MM.1S (cell line): ENCODE measurements around the gene MLPH.

Experiments
- DNase-seq: peaks from one replicate; pipeline ENCODE4 v3.0.0-alpha.2; 2015
- H2AFZ ChIP-seq: fragments of 300-600 bp; sonication (generic); 2 replicates; pipeline ENCODE4 v1.6.0; 2016; ENCODE audit warnings: antibody characterized with exemption, low read length
- H3F3A ChIP-seq: fragments of 300-600 bp; sonication (generic); 2 replicates; pipeline ENCODE4 v1.6.1; 2016; ENCODE audit warnings: mild to moderate bottlenecking, antibody characterized with exemption, low read length, moderate library complexity, mixed read lengths; ENCODE audit not compliant: insufficient read depth
- H3K27ac ChIP-seq: fragments of 300-600 bp; sonication (generic); 2 replicates; pipeline ENCODE4 v1.5.1; 2016; ENCODE audit warnings: mild to moderate bottlenecking, low read length
- H3K27me3 ChIP-seq: fragments of 300-600 bp; sonication (generic); replicated peaks from 2 replicates; pipeline ENCODE4 v1.6.0; 2016; ENCODE audit warnings: low read length; ENCODE audit not compliant: insufficient read depth
- H3K36me3 ChIP-seq: fragments of 300-600 bp; sonication (generic); replicated peaks from 2 replicates; pipeline ENCODE4 v1.6.1; 2016; ENCODE audit warnings: mild to moderate bottlenecking, low read length, mixed read lengths; ENCODE audit not compliant: insufficient read depth
- H3K4me1 ChIP-seq: fragments of 300-600 bp; sonication (generic); 2 replicates; pipeline ENCODE4 v1.6.1; 2016; ENCODE audit warnings: low read length, mixed read lengths
- H3K4me2 ChIP-seq: fragments of 300-600 bp; sonication (generic); 2 replicates; pipeline ENCODE4 v1.6.0; 2016; ENCODE audit warnings: low read depth, low read length
- H3K4me3 ChIP-seq: fragments of 300-600 bp; sonication (generic); 2 replicates; pipeline ENCODE4 v1.5.1; 2016; ENCODE audit warnings: low read length, mixed read lengths
- H3K79me2 ChIP-seq: fragments of 300-600 bp; sonication (generic); 2 replicates; pipeline ENCODE4 v1.6.1; 2016; ENCODE audit warnings: mixed run types, low read length, mixed read lengths
- H3K9ac ChIP-seq: fragments of 300-600 bp; sonication (generic); 2 replicates; pipeline ENCODE4 v1.6.1; 2016; ENCODE audit warnings: low read length, mixed read lengths
- H3K9me2 ChIP-seq: fragments of 300-600 bp; sonication (generic); replicated peaks from 2 replicates; pipeline ENCODE4 v1.6.1; 2016; ENCODE audit warnings: mild to moderate bottlenecking, low read length, mixed read lengths; ENCODE audit not compliant: insufficient read depth
- H3K9me3 ChIP-seq: fragments of 300-600 bp; sonication (generic); replicated peaks from 2 replicates; pipeline ENCODE4 v1.6.1; 2016; ENCODE audit warnings: mild to moderate bottlenecking, low read length, mixed read lengths; ENCODE audit not compliant: insufficient read depth
- H4K20me1 ChIP-seq: fragments of 300-600 bp; sonication (generic); 2 replicates; pipeline ENCODE4 v1.6.1; 2016; ENCODE audit warnings: mild to moderate bottlenecking, low read length, moderate library complexity, mixed read lengths; ENCODE audit not compliant: insufficient read depth
- CTCF ChIP-seq: fragments of 300-600 bp; sonication (generic); IDR thresholded peaks from 2 replicates; pipeline ENCODE4 v1.5.1; 2016; ENCODE audit warnings: antibody characterized with exemption, low read length, mixed read lengths
- EZH2 ChIP-seq: fragments of 300-600 bp; sonication (generic); optimal IDR thresholded peaks from 2 replicates; pipeline ENCODE3; 2017; ENCODE audit warnings: low read depth, mild to moderate bottlenecking, antibody characterized with exemption, low read length, mixed read lengths
- EZH2phosphoT487 ChIP-seq: fragments of 300-600 bp; sonication (generic); IDR thresholded peaks from 2 replicates; pipeline ENCODE4 v1.6.1; 2018; ENCODE audit warnings: antibody characterized with exemption, low read length

The MLPH gene

GRCh38 chr2:237474442-237474911 is 12.6 kb upstream of the MLPH start:
- peak overlapping the region; percentile 92 for H2AFZ ChIP-seq
- peak overlapping the region; percentile 83; the same call in 1 of the 2 replicates for H3K9ac ChIP-seq
- no peak for DNase-seq
- peak overlapping the region; percentile 82 for H3K4me2 ChIP-seq
- H3K36me3 ChIP-seq: no peaks in the 10 kb centered on the region
- no peaks in the 10 kb centered on the region for H3K9me2 ChIP-seq
- H3K9me3 ChIP-seq: no peaks in the 10 kb centered on the region
- no peaks in the 10 kb centered on the region for H4K20me1 ChIP-seq
- no peaks in the 10 kb centered on the region for H3F3A ChIP-seq
- TF ChIP-seq EZH2 (no peak), EZH2phosphoT487 (no peak), CTCF (no peak)
- no peak overlapping the region for H3K27ac ChIP-seq
- no peaks in the 10 kb centered on the region; the same call in 1 of the 2 replicates for H3K4me1 ChIP-seq
- H3K27me3 ChIP-seq: no peaks in the 10 kb centered on the region; the same call in 1 of the 2 replicates
- H3K4me3 ChIP-seq: peak overlapping the region; percentile 79
- H3K79me2 ChIP-seq: no peaks in the 10 kb centered on the region

GRCh38 chr2:237474931-237475703 is 11.9 kb upstream of the MLPH start:
- Histone ChIP-seq H2AFZ (peak overlapping the region; percentile 92), H4K20me1 (no peaks in the 10 kb centered on the region), H3K27ac (no peak overlapping the region), H3K4me1 (no peaks in the 10 kb centered on the region; the same call in 1 of the 2 replicates), H3F3A (no peaks in the 10 kb centered on the region), H3K4me3 (peak overlapping the region; percentile 79), H3K27me3 (no peaks in the 10 kb centered on the region; the same call in 1 of the 2 replicates), H3K79me2 (no peaks in the 10 kb centered on the region), H3K36me3 (no peaks in the 10 kb centered on the region), H3K9me3 (no peaks in the 10 kb centered on the region), H3K4me2 (peak overlapping the region; percentile 95), H3K9me2 (no peaks in the 10 kb centered on the region), H3K9ac (peak overlapping the region; percentile 83)
- TF ChIP-seq CTCF (peak; percentile 69), EZH2phosphoT487 (no peak)
- DNase-seq: peak; percentile 77

GRCh38 chr2:237475704-237476141 is 11.3 kb upstream of the MLPH start:
- Histone ChIP-seq H3K36me3 (no peaks in the 10 kb centered on the region), H3K27me3 (no peaks in the 10 kb centered on the region; the same call in 1 of the 2 replicates), H3K4me2 (peak overlapping the region; percentile 95), H4K20me1 (no peaks in the 10 kb centered on the region), H3K4me3 (peak overlapping the region; percentile 79), H3F3A (no peaks in the 10 kb centered on the region), H3K27ac (no peak overlapping the region), H3K4me1 (no peaks in the 10 kb centered on the region; the same call in 1 of the 2 replicates), H3K9me3 (no peaks in the 10 kb centered on the region), H2AFZ (peak overlapping the region; percentile 86), H3K9me2 (no peaks in the 10 kb centered on the region), H3K9ac (peak overlapping the region; percentile 83; the same call in 1 of the 2 replicates), H3K79me2 (no peaks in the 10 kb centered on the region)
- TF ChIP-seq EZH2phosphoT487: no peak
- no peak for TF ChIP-seq EZH2
- no peak for TF ChIP-seq CTCF
- DNase-seq: no peak
